VCaP (cell line): ENCODE data around the gene GPR84.

Experiments
- H3K27ac ChIP-seq: fragments of 450-650 bp; 2 replicates; pipeline ENCODE4 v1.5.1; 2017
- CTCF ChIP-seq: fragments of 450-650 bp; conservative IDR thresholded peaks from 2 replicates; pipeline ENCODE4 v1.5.1; 2017; ENCODE audit warnings: mild to moderate bottlenecking, moderate library complexity

Gene GPR84

DNA sequence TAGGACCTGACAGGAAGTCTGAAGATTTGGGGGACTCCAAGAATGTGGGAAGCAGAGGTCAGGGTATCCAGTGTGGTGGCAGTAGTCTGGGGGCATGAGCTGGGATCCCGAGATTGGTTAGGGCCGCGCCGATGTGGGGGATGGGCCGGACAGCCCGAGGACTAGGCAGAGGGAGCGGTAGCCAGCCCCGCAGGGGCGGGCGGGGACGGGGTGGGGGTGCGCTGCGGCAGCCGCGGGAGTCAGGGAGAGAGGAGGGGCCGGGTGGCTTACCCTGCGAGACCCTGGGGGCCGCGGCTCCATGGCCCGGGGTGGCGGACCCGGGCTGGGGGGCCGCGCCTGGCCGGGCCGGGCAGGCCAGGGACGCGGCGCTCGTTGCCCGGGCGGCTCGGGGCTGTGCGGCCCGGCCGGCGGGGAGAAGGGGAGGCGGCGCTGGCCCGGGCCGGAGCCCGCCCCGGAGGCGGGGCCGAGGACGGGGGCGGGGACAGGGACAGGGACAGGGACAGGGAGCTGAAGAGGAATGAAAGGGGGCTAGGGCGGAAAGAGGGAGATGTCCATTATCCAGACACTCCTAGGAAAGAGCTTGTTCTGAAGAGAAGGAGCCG is 14.6 kb upstream of the GPR84 start:
- TF ChIP-seq CTCF: no peak
- H3K27ac ChIP-seq: peak overlapping the region; percentile 71

GRCh38 chr12:54377797-54378515 is 13.7 kb upstream of the GPR84 start:
- no peak for TF ChIP-seq CTCF
- H3K27ac ChIP-seq: no peak overlapping the region; the same call in 1 of the 2 replicates

DNA sequence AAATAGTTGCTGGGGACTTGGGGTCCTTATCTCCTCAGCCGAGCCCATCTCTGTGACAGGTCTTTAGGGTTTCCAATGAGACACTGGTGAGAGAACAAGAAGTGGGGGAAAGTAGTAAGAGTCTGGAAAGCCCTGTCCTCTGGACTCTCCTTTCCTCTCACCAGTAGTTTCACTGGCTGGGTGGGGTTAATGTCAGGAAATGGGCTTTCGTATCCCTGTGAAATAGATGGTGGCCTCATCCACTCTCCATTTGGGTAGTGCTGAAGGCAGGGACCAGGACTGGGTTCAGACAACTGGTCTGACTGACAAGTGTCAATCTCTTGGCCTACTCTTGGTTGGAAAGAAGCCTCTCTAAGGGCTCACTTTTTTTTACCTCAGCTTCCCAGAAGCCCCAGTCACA is 12.7 kb upstream of the GPR84 start:
- TF ChIP-seq CTCF: no peak
- H3K27ac ChIP-seq: no peak overlapping the region

DNA sequence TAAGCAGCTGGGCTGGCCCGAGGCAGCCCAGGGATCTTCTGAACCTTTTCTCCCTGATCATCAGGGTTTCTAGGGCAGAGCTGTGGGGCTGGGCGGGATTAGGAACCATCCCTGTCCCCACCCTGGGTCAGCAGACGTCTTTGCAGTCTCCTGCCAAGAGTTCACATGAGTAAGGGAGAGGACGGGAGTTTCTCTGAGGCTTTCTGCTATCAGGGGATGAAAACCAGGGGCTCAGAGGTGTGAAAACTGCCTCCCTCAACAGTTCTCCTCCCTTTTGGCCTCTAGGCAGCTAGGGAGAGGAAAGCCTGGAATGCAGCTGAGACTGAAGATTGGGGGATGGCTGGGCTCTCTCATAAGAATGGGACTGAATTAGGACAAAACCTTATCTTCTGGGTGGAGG is 12.3 kb upstream of the GPR84 start:
- H3K27ac ChIP-seq: no peak overlapping the region
- TF ChIP-seq CTCF: no peak

GRCh38 chr12:54375259-54375579 is 10.9 kb upstream of the GPR84 start:
- H3K27ac ChIP-seq: no peak overlapping the region
- no peak for TF ChIP-seq CTCF

DNA sequence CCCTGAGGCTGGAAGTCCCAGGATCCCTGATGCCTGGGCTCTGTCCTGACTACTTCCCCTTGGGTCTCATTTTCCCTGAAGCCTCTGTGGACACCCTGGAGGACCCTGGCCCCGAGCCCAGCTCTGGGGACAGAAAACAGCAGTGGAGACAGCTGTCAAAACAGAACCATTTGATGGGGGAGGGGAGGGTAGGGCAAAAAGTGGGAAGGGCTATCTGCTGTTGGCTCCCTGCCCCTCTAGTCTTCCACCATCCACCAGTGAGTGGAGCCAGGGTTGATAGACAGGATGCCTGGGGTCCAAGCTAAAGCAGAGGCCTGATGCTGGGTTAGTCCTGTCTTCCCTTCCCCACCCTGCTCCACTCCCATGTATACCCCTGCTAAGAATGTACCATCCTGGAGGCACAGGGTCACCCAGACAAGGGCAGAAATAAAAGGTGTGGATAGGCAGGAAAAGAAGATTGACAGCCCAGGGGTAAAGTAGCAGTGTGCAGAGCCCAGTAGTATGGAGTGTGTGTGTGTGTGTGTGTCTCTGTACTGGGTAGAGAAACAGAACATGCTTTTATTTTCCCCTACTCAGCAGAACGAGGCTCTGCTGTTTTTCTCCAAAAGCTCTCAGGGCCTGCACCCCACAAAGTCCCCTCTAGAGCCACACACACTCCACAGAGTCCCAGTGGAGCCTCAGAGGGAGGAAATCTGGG is 10.4 kb upstream of the GPR84 start:
- no peak for TF ChIP-seq CTCF
- no peak overlapping the region for H3K27ac ChIP-seq

GRCh38 chr12:54373649-54374561 is 9.6 kb upstream of the GPR84 start:
- no peak for TF ChIP-seq CTCF
- no peak overlapping the region for H3K27ac ChIP-seq
